HCT116 (cell line): ENCODE measurements around the gene SCAANT1.

Source experiments
- CTCF ChIP-seq, 3 experiments: fragments of 200-600 bp in 1 of 3; sonication (generic) in 1 of 3; IDR thresholded peaks in 2 of 3; conservative IDR thresholded peaks in 1 of 3; 2 replicates each; pipeline ENCODE4 v1.5.1; 2012 to 2017; ENCODE audit warnings: low read depth in 2 of 3, low read length in 2 of 3, antibody characterized with exemption in 1 of 3, borderline replicate concordance in 1 of 3, control low read depth in 1 of 3, mild to moderate bottlenecking in 1 of 3, mixed read lengths in 1 of 3, mixed run types in 1 of 3, moderate library complexity in 1 of 3; ENCODE audit not compliant: insufficient read depth in 1 of 3
- EZH2 ChIP-seq: fragments of 200-600 bp; sonication (generic); IDR thresholded peaks from 2 replicates; pipeline ENCODE4 v1.6.1; 2017; ENCODE audit warnings: antibody characterized with exemption, mixed run types
- JUND ChIP-seq: IDR thresholded peaks from 2 replicates; pipeline ENCODE4 v1.6.1; 2012
- POLR2A ChIP-seq: IDR thresholded peaks from 2 replicates; pipeline ENCODE4 v1.7.0; 2011; ENCODE audit warnings: borderline replicate concordance; ENCODE audit not compliant: insufficient read depth, insufficient read length; ENCODE audit errors: extremely low read depth
- POLR2AphosphoS5 ChIP-seq: IDR thresholded peaks from 2 replicates; pipeline ENCODE4 v1.6.1; 2011; ENCODE audit warnings: mild to moderate bottlenecking, low read depth, low read length, moderate library complexity
- RAD21 ChIP-seq: IDR thresholded peaks from 2 replicates; pipeline ENCODE4 v1.6.1; 2012; ENCODE audit warnings: low read depth, mild to moderate bottlenecking
- REST ChIP-seq: IDR thresholded peaks from 2 replicates; pipeline ENCODE4 v1.6.1; 2012; ENCODE audit warnings: low read depth
- SIN3A ChIP-seq: IDR thresholded peaks from 2 replicates; pipeline ENCODE4 v1.6.1; 2012; ENCODE audit warnings: low read depth
- SP1 ChIP-seq: IDR thresholded peaks from 2 replicates; pipeline ENCODE4 v1.6.1; 2012; ENCODE audit warnings: low read depth
- TCF7L2 ChIP-seq: IDR thresholded peaks from 2 replicates; pipeline ENCODE4 v1.7.0; 2011; ENCODE audit warnings: borderline replicate concordance, inconsistent platforms; ENCODE audit not compliant: insufficient read depth, insufficient read length; ENCODE audit errors: extremely low read depth

- TF ChIP-seq SIN3A = no peak
- no peak for TF ChIP-seq CTCF (IDR thresholded peaks at IDR 0.05 in 2 of 3, conservative IDR thresholded peaks at IDR 0.05 in 1 of 3; ENCODE audit: borderline replicate concordance in 1 of 3, insufficient read depth in 1 of 3, low read depth in 2 of 3, low read length in 2 of 3)
- TF ChIP-seq POLR2A = no peak
- no peak for TF ChIP-seq JUND
- TF ChIP-seq POLR2AphosphoS5 = no peak
- TF ChIP-seq EZH2 = no peak
- no peak for TF ChIP-seq RAD21
- TF ChIP-seq REST = no peak
- no peak for TF ChIP-seq TCF7L2
- TF ChIP-seq SP1 = no peak
Observed at GRCh38 chr3:63922491-63923199, 10.5 kb upstream of the SCAANT1 start.
